NCI-H128 (cell line): ENCODE results near the gene U2AF2.
"Not testable (repeated sequence)": the region's sequence is repeated elsewhere in the genome, so short reads cannot be mapped to it uniquely, and the experiment has no call there.

Experiments
- DNase-seq: peaks from one replicate; lab custom pipeline; 2025; ENCODE audit not compliant: unreplicated experiment; lab: John Stamatoyannopoulos, UW

U2AF2 gene

GRCh38 chr19:55703790-55704215 is 49.0 kb downstream of the U2AF2 start:
- no peak for DNase-seq

GRCh38 chr19:55704494-55705245 is 49.8 kb downstream of the U2AF2 start:
- no peak for DNase-seq

- no peak for DNase-seq
Observed at GRCh38 chr19:55705972-55706371, 51.1 kb downstream of the U2AF2 start.

GRCh38 chr19:55711719-55712118 is 56.9 kb downstream of the U2AF2 start:
- no peak for DNase-seq

GRCh38 chr19:55712804-55713631 is 58.2 kb downstream of the U2AF2 start:
- DNase-seq, result no peak

- no peak for DNase-seq
Observed at GRCh38 chr19:55716531-55716930, 61.7 kb downstream of the U2AF2 start.

- DNase-seq, result no peak
Observed at GRCh38 chr19:55717251-55717650, 62.4 kb downstream of the U2AF2 start.

- not testable (repeated sequence) for DNase-seq
Observed at GRCh38 chr19:55717879-55718711, 63.3 kb downstream of the U2AF2 start.

- DNase-seq, result no peak
Observed at GRCh38 chr19:55720214-55720746, 65.4 kb downstream of the U2AF2 start.

GRCh38 chr19:55720801-55721200 is 66.0 kb downstream of the U2AF2 start:
- no peak for DNase-seq

- DNase-seq, result no peak
Observed at GRCh38 chr19:55723491-55723890, 68.7 kb downstream of the U2AF2 start.
